Nephron (organoid): ENCODE data around the gene PPM1L.

Source experiments
- H3K27ac Mint-ChIP-seq, 3 experiments: 2 replicates each; pipeline ENCODE4 v1.8.0; 2020; ENCODE audit warnings: mixed read lengths in 3 of 3, mild to moderate bottlenecking in 2 of 3, moderate library complexity in 1 of 3
- H3K27me3 Mint-ChIP-seq: 2 replicates; pipeline ENCODE4 v1.8.0; 2021; ENCODE audit warnings: low read depth, mild to moderate bottlenecking, moderate library complexity, mixed read lengths
- H3K36me3 Mint-ChIP-seq: 2 replicates; pipeline ENCODE4 v1.8.0; 2020; ENCODE audit warnings: low read depth, mixed read lengths
- H3K4me1 Mint-ChIP-seq: 2 replicates; pipeline ENCODE4 v1.8.0; 2020; ENCODE audit warnings: mixed read lengths
- H3K4me3 Mint-ChIP-seq, 3 experiments: 2 replicates each; pipeline ENCODE4 v1.8.0; 2020; ENCODE audit warnings: mild to moderate bottlenecking in 3 of 3, mixed read lengths in 3 of 3, moderate library complexity in 2 of 3
- H3K9me3 Mint-ChIP-seq: 2 replicates; pipeline ENCODE4 v1.8.0; 2020; ENCODE audit warnings: mixed read lengths
- TF ChIP-seq, protein P1 (sequence below), 3 experiments: fragments of 200-600 bp; sonication (generic); IDR thresholded peaks; one replicate each; pipeline ENCODE4 v1.5.0; 2021; ENCODE audit warnings: antibody characterized with exemption in 3 of 3; ENCODE audit not compliant: unreplicated experiment in 3 of 3

Gene PPM1L

DNA sequence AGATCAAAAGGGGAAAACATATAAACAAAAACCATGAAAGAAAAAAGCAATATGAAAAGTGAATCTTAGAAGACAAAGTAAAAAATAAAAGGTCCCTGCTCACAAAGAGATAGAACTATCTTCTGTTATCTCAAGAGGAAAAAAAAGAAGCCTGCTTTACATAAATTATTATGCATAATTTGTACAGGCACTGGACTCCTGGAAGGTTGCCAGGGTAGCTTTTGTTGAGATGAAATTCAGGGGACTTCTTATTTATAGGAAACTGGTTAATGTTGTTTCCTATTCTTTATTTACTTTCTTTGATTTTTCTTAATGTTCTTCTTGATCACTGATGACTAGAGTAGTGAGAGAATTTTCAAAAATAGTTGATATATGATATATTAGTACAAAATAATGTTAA is 66.9 kb downstream of the PPM1L start:
- Mint-ChIP-seq H3K9me3 (no peaks in the 10 kb centered on the region), H3K27ac (no peak overlapping the region), H3K36me3 (no peaks in the 10 kb centered on the region), H3K4me3 (no peak overlapping the region), H3K4me1 (peaks cover 6% of the 10 kb centered on the region), H3K27me3 (no peaks in the 10 kb centered on the region)
- TF ChIP-seq, protein P1, sequence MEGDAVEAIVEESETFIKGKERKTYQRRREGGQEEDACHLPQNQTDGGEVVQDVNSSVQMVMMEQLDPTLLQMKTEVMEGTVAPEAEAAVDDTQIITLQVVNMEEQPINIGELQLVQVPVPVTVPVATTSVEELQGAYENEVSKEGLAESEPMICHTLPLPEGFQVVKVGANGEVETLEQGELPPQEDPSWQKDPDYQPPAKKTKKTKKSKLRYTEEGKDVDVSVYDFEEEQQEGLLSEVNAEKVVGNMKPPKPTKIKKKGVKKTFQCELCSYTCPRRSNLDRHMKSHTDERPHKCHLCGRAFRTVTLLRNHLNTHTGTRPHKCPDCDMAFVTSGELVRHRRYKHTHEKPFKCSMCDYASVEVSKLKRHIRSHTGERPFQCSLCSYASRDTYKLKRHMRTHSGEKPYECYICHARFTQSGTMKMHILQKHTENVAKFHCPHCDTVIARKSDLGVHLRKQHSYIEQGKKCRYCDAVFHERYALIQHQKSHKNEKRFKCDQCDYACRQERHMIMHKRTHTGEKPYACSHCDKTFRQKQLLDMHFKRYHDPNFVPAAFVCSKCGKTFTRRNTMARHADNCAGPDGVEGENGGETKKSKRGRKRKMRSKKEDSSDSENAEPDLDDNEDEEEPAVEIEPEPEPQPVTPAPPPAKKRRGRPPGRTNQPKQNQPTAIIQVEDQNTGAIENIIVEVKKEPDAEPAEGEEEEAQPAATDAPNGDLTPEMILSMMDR (IDR thresholded peaks at IDR 0.05; ENCODE audit: unreplicated experiment in 3 of 3): no peak

DNA sequence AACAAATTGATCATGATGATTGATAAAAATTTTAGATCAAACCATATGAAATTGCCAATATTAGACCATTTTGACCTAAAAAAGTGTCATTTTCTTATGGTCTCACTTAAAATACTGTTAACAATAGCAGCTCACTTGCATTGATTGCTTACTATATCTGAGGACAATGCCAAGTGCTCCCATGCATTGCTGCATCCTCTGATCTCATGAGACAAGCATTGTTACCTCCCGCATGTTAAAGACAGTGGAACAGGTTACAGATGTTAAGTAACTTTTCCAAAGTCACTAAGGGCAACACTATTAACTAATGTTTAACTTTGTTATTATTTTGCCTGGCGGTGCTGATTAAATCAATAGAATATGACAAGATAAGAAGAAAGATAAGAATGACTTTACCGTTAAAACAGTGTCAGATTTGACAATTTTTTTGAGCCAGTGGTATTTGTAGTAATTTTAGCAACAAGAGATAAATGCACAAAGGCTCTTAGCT is 69.3 kb downstream of the PPM1L start:
- Mint-ChIP-seq H3K36me3 (no peaks in the 10 kb centered on the region), H3K27ac (no peak overlapping the region), H3K4me3 (no peak overlapping the region), H3K9me3 (no peaks in the 10 kb centered on the region), H3K27me3 (no peaks in the 10 kb centered on the region), H3K4me1 (peaks cover 6% of the 10 kb centered on the region)
- TF ChIP-seq, protein P1 (IDR thresholded peaks at IDR 0.05; ENCODE audit: unreplicated experiment in 3 of 3): no peak

DNA sequence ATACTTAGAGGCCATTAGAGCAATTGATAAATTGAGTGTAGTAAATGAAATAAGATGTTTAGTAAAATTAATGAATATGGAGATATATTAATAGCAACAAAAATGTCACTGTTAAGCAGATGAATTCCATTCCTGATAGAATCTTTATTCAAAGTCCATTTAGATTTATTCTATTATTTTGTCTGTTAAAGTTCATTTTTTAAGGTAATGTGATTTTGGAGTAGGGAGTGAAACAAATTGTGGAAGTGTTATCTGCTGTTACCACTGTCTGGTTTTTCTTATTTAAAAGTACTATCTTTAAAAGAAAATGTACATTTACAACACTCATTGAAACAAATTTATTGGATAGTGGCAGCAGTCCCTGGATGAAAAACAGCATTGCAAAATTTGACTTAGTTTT is 70.4 kb downstream of the PPM1L start:
- H3K9me3 Mint-ChIP-seq: no peaks in the 10 kb centered on the region
- H3K27ac Mint-ChIP-seq: no peak overlapping the region
- no peaks in the 10 kb centered on the region for H3K27me3 Mint-ChIP-seq
- peaks cover 6% of the 10 kb centered on the region for H3K4me1 Mint-ChIP-seq
- H3K4me3 Mint-ChIP-seq: no peak overlapping the region
- TF ChIP-seq, protein P1 (IDR thresholded peaks at IDR 0.05; ENCODE audit: unreplicated experiment in 3 of 3): no peak
- no peaks in the 10 kb centered on the region for H3K36me3 Mint-ChIP-seq

DNA sequence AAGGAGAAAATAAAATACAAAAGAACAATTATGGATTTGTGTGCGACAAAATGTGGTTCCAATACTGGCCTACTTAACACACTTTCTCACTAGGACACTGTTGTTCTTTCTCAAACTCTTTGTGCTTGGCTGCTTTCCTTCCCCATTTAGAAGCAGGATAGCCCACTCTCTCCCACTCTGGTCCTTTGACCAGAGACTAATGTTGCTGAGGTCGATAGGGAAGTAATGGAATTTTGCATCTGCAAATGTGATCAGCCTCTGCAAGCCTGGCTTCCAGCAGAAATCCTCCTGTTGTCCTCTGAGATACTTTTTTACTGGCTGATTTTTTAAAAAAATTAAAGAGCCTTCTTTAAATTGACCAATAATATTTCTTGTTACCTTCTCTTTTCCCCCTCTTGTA is 71.0 kb downstream of the PPM1L start:
- peaks cover 6% of the 10 kb centered on the region for H3K4me1 Mint-ChIP-seq
- H3K27ac Mint-ChIP-seq: no peak overlapping the region
- H3K36me3 Mint-ChIP-seq: no peaks in the 10 kb centered on the region
- H3K9me3 Mint-ChIP-seq: peaks cover 2% of the 10 kb centered on the region
- no peak overlapping the region for H3K4me3 Mint-ChIP-seq
- TF ChIP-seq, protein P1 (IDR thresholded peaks at IDR 0.05; ENCODE audit: unreplicated experiment in 3 of 3): no peak
- H3K27me3 Mint-ChIP-seq: no peaks in the 10 kb centered on the region

DNA sequence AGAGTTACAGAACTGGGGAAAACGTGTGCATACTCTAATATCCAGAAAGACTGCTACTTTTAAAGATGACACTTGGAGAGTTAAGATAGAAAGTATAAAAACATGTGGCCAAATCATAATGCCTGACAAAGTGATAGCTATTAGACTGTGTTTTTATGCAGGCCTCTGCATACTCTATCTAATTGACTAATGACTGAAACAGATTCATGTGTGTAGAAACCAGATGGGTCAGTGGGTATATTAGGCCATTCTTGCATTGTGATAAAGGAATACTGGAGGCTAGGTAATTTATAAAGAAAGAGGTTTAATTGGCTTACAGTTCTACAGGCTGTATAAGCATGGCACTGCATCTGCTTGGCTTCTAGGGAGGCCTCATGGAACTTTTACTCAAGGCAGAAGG is 71.5 kb downstream of the PPM1L start:
- Mint-ChIP-seq H3K9me3 (peaks cover 5% of the 10 kb centered on the region), H3K36me3 (no peaks in the 10 kb centered on the region), H3K27ac (no peak overlapping the region), H3K27me3 (no peaks in the 10 kb centered on the region), H3K4me1 (peaks cover 4% of the 10 kb centered on the region), H3K4me3 (no peak overlapping the region)
- TF ChIP-seq, protein P1 (IDR thresholded peaks at IDR 0.05; ENCODE audit: unreplicated experiment in 3 of 3): no peak

DNA sequence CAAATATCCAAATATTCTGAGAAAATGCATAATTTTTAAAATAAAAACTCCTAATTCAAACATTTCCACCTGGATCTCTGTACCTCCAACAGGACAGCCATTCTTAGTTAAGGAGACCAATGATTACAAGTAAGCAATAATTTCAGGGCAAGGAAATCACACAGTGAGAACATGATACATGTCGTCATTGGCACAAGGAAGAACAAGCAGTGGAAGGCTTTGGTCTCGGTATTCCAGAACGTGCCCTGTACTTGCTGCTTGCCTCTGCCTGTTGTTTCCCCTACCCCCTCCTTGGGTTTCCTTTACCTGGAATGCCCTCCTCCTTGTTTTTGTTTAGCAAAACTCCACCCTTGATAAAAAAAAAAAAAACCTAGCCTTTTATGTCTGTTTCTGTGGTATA is 72.8 kb downstream of the PPM1L start:
- H3K9me3 Mint-ChIP-seq: peaks cover 7% of the 10 kb centered on the region
- no peak overlapping the region for H3K27ac Mint-ChIP-seq
- no peaks in the 10 kb centered on the region for H3K27me3 Mint-ChIP-seq
- no peak overlapping the region for H3K4me3 Mint-ChIP-seq
- H3K4me1 Mint-ChIP-seq: no peaks in the 10 kb centered on the region
- TF ChIP-seq, protein P1 (IDR thresholded peaks at IDR 0.05; ENCODE audit: unreplicated experiment in 3 of 3): no peak
- H3K36me3 Mint-ChIP-seq: no peaks in the 10 kb centered on the region
